Keratinocyte (primary cell): ENCODE data around the gene CMTM7. TPM values are rescaled to one million over a fixed set of nuclear protein-coding genes. Genes with fewer than 3 reads are reported as not detected.

Experiments used
- DNase-seq: peaks from one replicate; pipeline ENCODE4 v3.0.0-alpha.2; 2011; ENCODE audit warnings: low read depth, missing footprints, low spot score
- FAIRE-seq: peaks from 2 replicates; lab custom pipeline; 2011; peaks lifted over from hg19 to GRCh38; lab: Jason Lieb, UNC
- H2AFZ ChIP-seq: 2 replicates; pipeline ENCODE4 v1.6.0; 2012; ENCODE audit warnings: low read length, control low read depth, inconsistent platforms; ENCODE audit not compliant: control insufficient read depth
- H3K27ac ChIP-seq: 2 replicates; pipeline ENCODE4 v1.5.1; 2011; ENCODE audit warnings: low read length; ENCODE audit not compliant: control insufficient read depth, insufficient read depth
- H3K27me3 ChIP-seq: 3 replicates; pipeline ENCODE4 v1.6.0; 2011; ENCODE audit warnings: low read length; ENCODE audit not compliant: control insufficient read depth, insufficient read depth; ENCODE audit errors: extremely low read depth
- H3K36me3 ChIP-seq, 2 experiments: 2 replicates in 1 of 2; 3 replicates in 1 of 2; pipeline ENCODE4 v1.5.1; 2011; ENCODE audit warnings: low read length in 2 of 2, mild to moderate bottlenecking in 1 of 2; ENCODE audit not compliant: control insufficient read depth in 2 of 2, insufficient read depth in 2 of 2; ENCODE audit errors: extremely low read depth in 1 of 2
- H3K4me1 ChIP-seq: 3 replicates; pipeline ENCODE4 v1.5.1; 2011; ENCODE audit warnings: low read length; ENCODE audit not compliant: control insufficient read depth, insufficient read depth; ENCODE audit errors: extremely low read depth
- H3K4me2 ChIP-seq: 3 replicates; pipeline ENCODE4 v1.6.0; 2011; ENCODE audit warnings: low read depth, low read length; ENCODE audit not compliant: control insufficient read depth, insufficient read depth; ENCODE audit errors: extremely low read depth
- H3K4me3 ChIP-seq, 3 experiments: fragments of 200-600 bp in 1 of 3; sonication (generic) in 1 of 3; 2 replicates in 2 of 3; 3 replicates in 1 of 3; pipeline ENCODE4 v1.5.1; 2011 to 2016; ENCODE audit warnings: low read length in 3 of 3, mild to moderate bottlenecking in 3 of 3, control low read depth in 2 of 3, inconsistent platforms in 1 of 3, low read depth in 1 of 3, mixed read lengths in 1 of 3, mixed run types in 1 of 3, moderate library complexity in 1 of 3; ENCODE audit not compliant: control insufficient read depth in 2 of 3, insufficient read depth in 2 of 3; ENCODE audit errors: extremely low read depth in 1 of 3
- H3K79me2 ChIP-seq: 2 replicates; pipeline ENCODE4 v1.6.0; 2012; ENCODE audit warnings: low read length; ENCODE audit not compliant: control insufficient read depth, insufficient read depth
- H3K9ac ChIP-seq: 3 replicates; pipeline ENCODE4 v1.6.0; 2011; ENCODE audit warnings: low read length; ENCODE audit not compliant: control insufficient read depth, insufficient read depth; ENCODE audit errors: extremely low read depth
- H3K9me1 ChIP-seq: 3 replicates; pipeline ENCODE4 v1.6.0; 2011; ENCODE audit warnings: low read length; ENCODE audit not compliant: control insufficient read depth, insufficient read depth; ENCODE audit errors: extremely low read depth
- H3K9me3 ChIP-seq: 2 replicates; pipeline ENCODE4 v1.5.1; 2012; ENCODE audit warnings: low read depth, low read length; ENCODE audit not compliant: control insufficient read depth
- H4K20me1 ChIP-seq: 3 replicates; pipeline ENCODE4 v1.6.0; 2011; ENCODE audit warnings: low read length; ENCODE audit not compliant: control insufficient read depth, insufficient read depth; ENCODE audit errors: extremely low read depth
- EZH2 ChIP-seq: IDR thresholded peaks from one replicate; pipeline ENCODE4 v1.6.1; 2012; ENCODE audit warnings: inconsistent platforms, mild to moderate bottlenecking, low read length, moderate library complexity
- dilution Hi-C: fragments of 300-500 bp; cut with MboI; formaldehyde crosslinking; loops from one replicate; pipeline ENCODE4 v1.7.0; 2020; ENCODE audit warnings: low sequenced_read_pairs; ENCODE audit not compliant: extremely low pct_ligation_motif_present
- polyA plus RNA-seq, 5 experiments: library from polyadenylated mRNA; depleted of rRNA in 3 of 5; stranded (reverse) in 3 of 5; stranded (forward) in 1 of 5; unstranded in 1 of 5; fragments of >200 nt; gene quantifications; 1 replicate in 1 of 5; 2 replicates in 3 of 5; 3 replicates in 1 of 5; pipeline versions ENCODE4 v1.2.1 to v1.2.3, GENCODE V29; 2011 to 2012; ENCODE audit warnings: missing spikeins in 2 of 5, low read depth in 1 of 5, low replicate concordance in 1 of 5
- TF ChIP-seq, protein P1 (sequence below), 3 experiments: IDR thresholded peaks in 1 of 3; conservative IDR thresholded peaks in 1 of 3; optimal IDR thresholded peaks in 1 of 3; 2 replicates in 2 of 3; 3 replicates in 1 of 3; pipeline versions ENCODE3 to v1.5.1; 2011; ENCODE audit warnings: low read length in 3 of 3, mild to moderate bottlenecking in 3 of 3, moderate library complexity in 2 of 3, control low read depth in 1 of 3, inconsistent platforms in 1 of 3; ENCODE audit not compliant: insufficient read depth in 2 of 3; ENCODE audit errors: extremely low read depth in 1 of 3

The CMTM7 gene
- polyA plus RNA-seq, 1 donor (not counting 4 experiments of a cell fraction or from before 2014, with no cell fraction given) = 47.2 TPM

DNA sequence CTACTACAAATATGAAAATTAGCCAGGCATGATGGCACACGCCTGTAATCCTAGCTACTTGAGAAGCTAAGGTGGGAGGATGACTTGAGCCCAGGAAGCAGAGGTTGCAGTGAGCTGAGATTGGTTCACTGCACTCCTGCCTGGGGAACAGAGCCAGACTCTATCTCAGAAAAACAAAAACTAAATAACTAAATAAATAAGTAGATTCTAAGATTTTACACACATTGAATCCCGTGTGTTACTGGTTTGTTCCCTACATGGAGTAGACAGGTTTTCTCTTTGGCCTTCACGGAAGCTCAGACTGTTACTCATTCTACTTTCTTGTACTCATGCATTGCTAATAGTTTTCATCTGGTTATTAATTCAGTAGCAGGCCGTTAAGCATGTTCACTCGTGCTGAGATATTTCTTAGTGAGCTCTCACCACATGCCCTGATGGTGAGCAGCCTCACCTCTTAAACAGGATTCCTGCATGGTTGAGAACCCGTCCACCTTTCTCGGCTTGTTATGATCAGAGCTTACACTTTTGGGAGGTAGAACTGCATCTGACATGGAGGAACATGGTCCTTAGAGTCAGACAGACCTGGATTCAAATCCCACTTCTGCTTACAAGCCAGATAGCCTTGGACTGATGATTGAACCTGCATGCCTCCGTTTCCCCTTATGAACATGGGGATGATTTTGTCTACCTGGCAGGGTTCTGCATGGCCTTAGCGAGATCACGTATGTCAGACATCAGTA is 49.1 kb downstream of the CMTM7 start:
- H3K36me3 ChIP-seq = peaks cover 0 to 4% of the 10 kb centered on the region in 2 experiments
- dilution Hi-C loops = no loop called here
- peak overlapping the region; percentile 56 for H2AFZ ChIP-seq
- H3K9me1 ChIP-seq = no peaks in the 10 kb centered on the region
- DNase-seq = peak; percentile 58
- peak overlapping the region; percentile 94 for H3K27ac ChIP-seq
- H3K79me2 ChIP-seq = peaks cover 51% of the 10 kb centered on the region
- FAIRE-seq = peak; percentile 83
- no peaks in the 10 kb centered on the region for H3K9me3 ChIP-seq
- H3K9ac ChIP-seq = peak overlapping the region; percentile 69
- H3K4me1 ChIP-seq = peaks cover 51% of the 10 kb centered on the region
- H3K4me2 ChIP-seq = peak overlapping the region; percentile 72
- no peaks in the 10 kb centered on the region for H3K27me3 ChIP-seq
- TF ChIP-seq EZH2 = no peak
- TF ChIP-seq, protein P1, sequence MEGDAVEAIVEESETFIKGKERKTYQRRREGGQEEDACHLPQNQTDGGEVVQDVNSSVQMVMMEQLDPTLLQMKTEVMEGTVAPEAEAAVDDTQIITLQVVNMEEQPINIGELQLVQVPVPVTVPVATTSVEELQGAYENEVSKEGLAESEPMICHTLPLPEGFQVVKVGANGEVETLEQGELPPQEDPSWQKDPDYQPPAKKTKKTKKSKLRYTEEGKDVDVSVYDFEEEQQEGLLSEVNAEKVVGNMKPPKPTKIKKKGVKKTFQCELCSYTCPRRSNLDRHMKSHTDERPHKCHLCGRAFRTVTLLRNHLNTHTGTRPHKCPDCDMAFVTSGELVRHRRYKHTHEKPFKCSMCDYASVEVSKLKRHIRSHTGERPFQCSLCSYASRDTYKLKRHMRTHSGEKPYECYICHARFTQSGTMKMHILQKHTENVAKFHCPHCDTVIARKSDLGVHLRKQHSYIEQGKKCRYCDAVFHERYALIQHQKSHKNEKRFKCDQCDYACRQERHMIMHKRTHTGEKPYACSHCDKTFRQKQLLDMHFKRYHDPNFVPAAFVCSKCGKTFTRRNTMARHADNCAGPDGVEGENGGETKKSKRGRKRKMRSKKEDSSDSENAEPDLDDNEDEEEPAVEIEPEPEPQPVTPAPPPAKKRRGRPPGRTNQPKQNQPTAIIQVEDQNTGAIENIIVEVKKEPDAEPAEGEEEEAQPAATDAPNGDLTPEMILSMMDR (optimal IDR thresholded peaks at IDR 0.05 in 1 of 3, IDR thresholded peaks at IDR 0.05 in 1 of 3, conservative IDR thresholded peaks at IDR 0.05 in 1 of 3; ENCODE audit: extremely low read depth in 1 of 3, insufficient read depth in 2 of 3, low read length in 3 of 3) = no peak
- no peak overlapping the region for H3K4me3 ChIP-seq
- H4K20me1 ChIP-seq = no peaks in the 10 kb centered on the region

DNA sequence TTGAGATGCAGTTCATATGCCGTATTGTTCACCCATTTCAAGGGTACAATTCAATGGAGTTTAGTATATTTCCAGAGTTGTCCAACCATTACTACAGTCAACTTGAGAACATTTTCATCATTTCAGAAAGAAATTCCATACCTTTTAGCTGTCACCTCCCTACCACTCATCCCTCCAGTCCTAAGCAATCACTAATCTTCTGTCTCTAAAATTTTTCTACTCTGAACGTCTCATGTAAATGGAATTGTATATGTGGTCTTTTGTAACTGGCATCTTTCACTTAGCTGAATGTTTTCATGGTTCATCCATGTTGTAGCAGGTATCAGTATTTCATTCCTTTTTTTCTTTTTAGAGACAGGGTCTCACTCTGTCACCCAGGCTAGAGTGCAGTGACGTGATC is 51.1 kb downstream of the CMTM7 start:
- no peak overlapping the region for H3K4me2 ChIP-seq
- peak overlapping the region; percentile 55 for H3K27ac ChIP-seq
- no peaks in the 10 kb centered on the region for H3K9me1 ChIP-seq
- H3K27me3 ChIP-seq = no peaks in the 10 kb centered on the region
- DNase-seq = no peak
- no peaks in the 10 kb centered on the region for H3K9me3 ChIP-seq
- H2AFZ ChIP-seq = no peak overlapping the region
- no peak for TF ChIP-seq EZH2
- TF ChIP-seq, protein P1 (optimal IDR thresholded peaks at IDR 0.05 in 1 of 3, IDR thresholded peaks at IDR 0.05 in 1 of 3, conservative IDR thresholded peaks at IDR 0.05 in 1 of 3; ENCODE audit: extremely low read depth in 1 of 3, insufficient read depth in 2 of 3, low read length in 3 of 3) = no peak
- dilution Hi-C loops = no loop called here
- H4K20me1 ChIP-seq = no peaks in the 10 kb centered on the region
- FAIRE-seq = no peak
- H3K4me1 ChIP-seq = peaks cover 50% of the 10 kb centered on the region
- no peak overlapping the region for H3K9ac ChIP-seq
- H3K36me3 ChIP-seq = peaks cover 0 to 6% of the 10 kb centered on the region in 2 experiments
- H3K4me3 ChIP-seq = no peak overlapping the region
- peaks cover 51% of the 10 kb centered on the region for H3K79me2 ChIP-seq
